IMR-90 (cell line): ENCODE measurements around the gene LIN7C. TPM values are rescaled to one million over a fixed set of nuclear protein-coding genes. Genes with fewer than 3 reads are reported as not detected.

ENCODE experiments used
- ATAC-seq: fragments of 200-7000 bp; cut with Tn5 transposase; 2 replicates; pipeline ENCODE4 v1.9.1; 2020; ENCODE audit warnings: low read depth, mild to moderate bottlenecking, moderate library complexity
- BruUV-seq: library from RNA; stranded (reverse); fragments of 400-500 nt; replicated peaks from 2 replicates; lab custom pipeline; 2021; lab: Mats Ljungman, UMichigan
- CTCF ChIA-PET: fragments of 300-600 bp; formaldehyde crosslinking; extraction: SDS; loops from one replicate; lab custom pipeline; 2021; ENCODE audit warnings: antibody characterized with exemption; lab: Yijun Ruan, JAX
- POLR2A ChIA-PET: fragments of 300-600 bp; sonication (Branson Sonifier 250); formaldehyde crosslinking; loops from one replicate; lab custom pipeline; 2022; ENCODE audit warnings: antibody characterized with exemption; ENCODE audit not compliant: unreplicated experiment; lab: Charles Lee
- DNase-seq: peaks from one replicate; pipeline ENCODE4 v3.0.0; 2013
- H2AFZ ChIP-seq: replicated peaks from 2 replicates; pipeline ENCODE3; 2013; ENCODE audit warnings: low read length, mild to moderate bottlenecking; ENCODE audit not compliant: poor library complexity
- H2AK5ac ChIP-seq: 2 replicates; pipeline ENCODE4 v1.6.1; 2013; ENCODE audit warnings: low read depth, low read length, inconsistent platforms
- H2AK9ac ChIP-seq: replicated peaks from 2 replicates; pipeline ENCODE3; 2013; ENCODE audit warnings: mild to moderate bottlenecking, low read depth, low read length, moderate library complexity; ENCODE audit not compliant: poor library complexity
- H2BK120ac ChIP-seq: 2 replicates; pipeline ENCODE4 v1.6.1; 2013; ENCODE audit warnings: low read depth, low read length, inconsistent platforms
- H2BK15ac ChIP-seq: 3 replicates; pipeline ENCODE4 v1.6.1; 2013; ENCODE audit warnings: low read depth, low read length, inconsistent platforms
- H2BK20ac ChIP-seq: 2 replicates; pipeline ENCODE4 v1.6.1; 2013; ENCODE audit warnings: low read depth, mild to moderate bottlenecking, inconsistent platforms, low read length, moderate library complexity
- H2BK5ac ChIP-seq: 2 replicates; pipeline ENCODE4 v1.6.1; 2013; ENCODE audit warnings: mild to moderate bottlenecking, low read depth, low read length, inconsistent platforms; ENCODE audit not compliant: poor library complexity, severe bottlenecking
- H3K14ac ChIP-seq: replicated peaks from 2 replicates; pipeline ENCODE4 v1.6.1; 2013; ENCODE audit warnings: low read depth, low read length, inconsistent platforms
- H3K18ac ChIP-seq: 2 replicates; pipeline ENCODE4 v1.6.1; 2013; ENCODE audit warnings: low read depth, low read length, control low read depth
- H3K23ac ChIP-seq: 2 replicates; pipeline ENCODE4 v1.6.1; 2013; ENCODE audit warnings: low read depth, low read length, inconsistent platforms
- H3K27ac ChIP-seq: 2 replicates; pipeline ENCODE4 v1.5.1; 2013; ENCODE audit warnings: mild to moderate bottlenecking, control low read depth, low read length; ENCODE audit not compliant: insufficient read depth
- H3K27me3 ChIP-seq: 2 replicates; pipeline ENCODE4 v1.6.1; 2013; ENCODE audit warnings: low read length; ENCODE audit not compliant: control insufficient read depth, insufficient read depth
- H3K36me3 ChIP-seq: 2 replicates; pipeline ENCODE4 v1.6.1; 2013; ENCODE audit warnings: low read length, mixed read lengths; ENCODE audit not compliant: control insufficient read depth, insufficient read depth
- H3K4ac ChIP-seq: 2 replicates; pipeline ENCODE4 v1.6.1; 2013; ENCODE audit warnings: low read depth, low read length, inconsistent platforms
- H3K4me1 ChIP-seq: 2 replicates; pipeline ENCODE4 v1.6.1; 2013; ENCODE audit warnings: low read length, mixed read lengths; ENCODE audit not compliant: control insufficient read depth, insufficient read depth
- H3K4me2 ChIP-seq: 2 replicates; pipeline ENCODE4 v1.6.1; 2013; ENCODE audit warnings: low read depth, mild to moderate bottlenecking, control low read depth, low read length, moderate library complexity
- H3K4me3 ChIP-seq: 2 replicates; pipeline ENCODE4 v1.5.1; 2013; ENCODE audit warnings: low read depth, mild to moderate bottlenecking, control low read depth, low read length, moderate library complexity; ENCODE audit not compliant: insufficient read depth
- H3K56ac ChIP-seq: 2 replicates; pipeline ENCODE4 v1.6.1; 2013; ENCODE audit warnings: low read length, inconsistent platforms; ENCODE audit not compliant: insufficient read depth; ENCODE audit errors: extremely low read depth
- H3K79me1 ChIP-seq, 2 experiments: 2 replicates each; pipeline ENCODE4 v1.6.1; 2013; ENCODE audit warnings: low read length in 2 of 2, inconsistent platforms in 1 of 2, low read depth in 1 of 2
- H3K9ac ChIP-seq: 2 replicates; pipeline ENCODE4 v1.6.1; 2013; ENCODE audit warnings: low read depth, low read length, control low read depth
- H3K9me1 ChIP-seq: 2 replicates; pipeline ENCODE4 v1.6.1; 2013; ENCODE audit warnings: low read length, inconsistent platforms; ENCODE audit not compliant: insufficient read depth
- H3K9me3 ChIP-seq: 2 replicates; pipeline ENCODE4 v1.6.1; 2013; ENCODE audit warnings: low read length; ENCODE audit not compliant: control insufficient read depth, insufficient read depth
- H4K20me1 ChIP-seq: 2 replicates; pipeline ENCODE4 v1.6.1; 2013; ENCODE audit warnings: low read length, inconsistent platforms; ENCODE audit not compliant: insufficient read depth
- H4K5ac ChIP-seq: 2 replicates; pipeline ENCODE4 v1.6.1; 2013; ENCODE audit warnings: mild to moderate bottlenecking, low read depth, low read length, control low read depth
- H4K8ac ChIP-seq, 2 experiments: 2 replicates each; pipeline ENCODE4 v1.6.1; 2013; ENCODE audit warnings: low read depth in 2 of 2, low read length in 2 of 2, control low read depth in 1 of 2, inconsistent platforms in 1 of 2
- H4K91ac ChIP-seq: 2 replicates; pipeline ENCODE4 v1.6.1; 2013; ENCODE audit warnings: low read depth, low read length, inconsistent platforms; ENCODE audit not compliant: insufficient read depth
- CEBPB ChIP-seq: IDR thresholded peaks from 2 replicates; pipeline ENCODE4 v1.6.1; 2012; ENCODE audit warnings: low read depth, low read length, improper control_type of control experiment
- FOS ChIP-seq: fragments of 150-350 bp; IDR thresholded peaks from 2 replicates; pipeline ENCODE4 v1.6.1; 2016; ENCODE audit warnings: low read depth, low read length
- MXI1 ChIP-seq: IDR thresholded peaks from 2 replicates; pipeline ENCODE4 v1.6.1; 2012; ENCODE audit warnings: low read depth, mild to moderate bottlenecking, low read length, moderate library complexity, borderline replicate concordance
- NFE2L2 ChIP-seq: fragments of 150-350 bp; IDR thresholded peaks from 2 replicates; pipeline ENCODE4 v1.6.1; 2016; ENCODE audit warnings: low read depth, mild to moderate bottlenecking, low read length
- RAD21 ChIP-seq: IDR thresholded peaks from 2 replicates; pipeline ENCODE4 v1.6.1; 2012; ENCODE audit warnings: low read length, improper control_type of control experiment
- WGBS, 2 experiments: methylation state at CpG; one replicate each; pipeline versions ENCODE4 v1.1.5 to v1.1.7; 2013; ENCODE audit warnings: missing lambda C conversion rate in 2 of 2; ENCODE audit not compliant: insufficient read length in 1 of 2; ENCODE audit errors: extremely low coverage in 2 of 2; 5-methylcytosine and 5-hydroxymethylcytosine counted together
- dilution Hi-C: fragments of 300-500 bp; cut with HindIII; formaldehyde crosslinking; loops from one replicate; pipeline ENCODE4 v1.14.3; 2018; ENCODE audit warnings: low sequenced_read_pairs; ENCODE audit not compliant: unreplicated experiment
- in situ Hi-C: fragments of 300-500 bp; cut with MboI; formaldehyde crosslinking; loops from 3 replicates; pipeline ENCODE4 v1.14.3; 2019; ENCODE audit warnings: low sequenced_read_pairs, inconsistent platforms, mixed read lengths
- intact Hi-C: fragments of 100-400 bp; cut with micrococcal nuclease; formaldehyde crosslinking; loops from 2 replicates; pipeline ENCODE4 v1.10.0; 2022
- polyA plus RNA-seq, 3 experiments: library from polyadenylated mRNA; depleted of rRNA; stranded (reverse); fragments of >200 nt; gene quantifications; 2 replicates each; pipeline ENCODE4 v1.2.3, GENCODE V29; 2012; ENCODE audit warnings: low replicate concordance in 1 of 3
- total RNA-seq: library from RNA; depleted of rRNA; stranded (reverse); fragments of >200 nt; gene quantifications from 2 replicates; pipeline ENCODE4 v1.2.3, GENCODE V29; 2012

LIN7C gene
- total and polyA plus RNA-seq, 2 of the 4 experiments (the other 2 are of a cell fraction): 12.2 to 25.5 TPM

DNA sequence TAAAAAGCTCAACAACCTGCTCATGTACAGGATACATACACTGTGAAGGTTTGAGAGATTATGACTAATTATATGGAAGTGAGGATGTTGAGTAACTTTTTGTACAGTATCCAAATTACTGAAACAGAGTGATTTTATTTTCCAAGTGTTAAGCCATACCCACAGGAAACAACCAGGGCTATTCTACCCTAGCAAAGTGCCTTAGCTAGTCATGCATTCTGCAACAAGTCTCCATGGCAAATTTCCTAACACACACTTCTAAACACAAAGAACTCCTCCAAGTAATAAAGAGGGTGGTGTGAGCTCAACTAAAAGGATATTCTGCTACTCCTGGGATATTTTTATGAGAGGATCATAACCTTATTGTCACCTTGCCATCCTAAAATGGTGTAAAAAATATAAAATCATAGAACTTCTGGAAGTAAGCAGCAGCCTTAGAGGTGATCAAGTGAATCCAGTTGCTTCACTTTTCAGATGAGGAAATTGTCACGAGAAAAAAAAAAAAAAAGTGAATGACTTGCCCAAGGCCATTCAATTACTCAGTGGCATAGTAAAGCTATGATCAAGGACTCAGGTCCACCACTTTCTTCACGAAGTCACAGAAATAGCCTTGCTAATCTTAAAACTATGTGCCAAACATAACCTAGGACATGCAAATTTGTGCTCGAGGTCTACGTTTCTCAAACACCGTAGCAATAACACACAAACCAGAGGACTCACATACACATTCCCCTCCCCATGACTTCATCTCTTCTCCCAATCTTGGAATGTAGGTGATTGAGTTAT is 38.2 kb downstream of the LIN7C start:
- no peak overlapping the region for H3K18ac ChIP-seq
- no peak overlapping the region for H4K5ac ChIP-seq
- CTCF ChIA-PET: no interaction called here
- dilution Hi-C loops (no loop called here), in situ Hi-C loops (loop anchor here (5.0 kb wide), 1 partner anchor 106 kb away; the partner anchor contains the start of gene CCDC34), intact Hi-C loops (no loop called here)
- H4K20me1 ChIP-seq: no peaks in the 10 kb centered on the region
- H3K4me3 ChIP-seq: no peak overlapping the region
- POLR2A ChIA-PET: no interaction called here
- no peak overlapping the region for H3K14ac ChIP-seq
- BruUV-seq: no TSS peak
- H3K36me3 ChIP-seq: no peaks in the 10 kb centered on the region
- no peaks in the 10 kb centered on the region for H3K27me3 ChIP-seq
- H3K9me1 ChIP-seq: no peaks in the 10 kb centered on the region
- H3K27ac ChIP-seq: no peak overlapping the region
- no peak for TF ChIP-seq FOS
- peak; percentile 39; the same call in 1 of the 2 replicates for TF ChIP-seq CEBPB
- TF ChIP-seq RAD21: no peak
- TF ChIP-seq MXI1: no peak
- no peak for TF ChIP-seq NFE2L2
- no peak overlapping the region for H2AK5ac ChIP-seq
- ATAC-seq: no peak
- H2BK5ac ChIP-seq: no peak overlapping the region
- no peak overlapping the region for H2AK9ac ChIP-seq
- no peak overlapping the region for H2BK15ac ChIP-seq
- H3K4me2 ChIP-seq: no peak overlapping the region
- peaks cover 10% of the 10 kb centered on the region for H3K4me1 ChIP-seq
- peak; percentile 53 for DNase-seq
- no peak overlapping the region for H2BK20ac ChIP-seq
- H2AFZ ChIP-seq: no peak overlapping the region
- no peak overlapping the region for H3K9ac ChIP-seq
- no peak overlapping the region for H4K91ac ChIP-seq
- H3K56ac ChIP-seq: no peak overlapping the region
- H2BK120ac ChIP-seq: no peak overlapping the region
- H3K9me3 ChIP-seq: no peaks in the 10 kb centered on the region
- peaks cover 18 to 20% of the 10 kb centered on the region in 2 experiments; a peak in 3 of 4 replicates for H3K79me1 ChIP-seq
- no peak overlapping the region for H4K8ac ChIP-seq
- H3K4ac ChIP-seq: no peak overlapping the region
- no peak overlapping the region for H3K23ac ChIP-seq
- WGBS, 2 experiments: no CpG with 5 or more reads among the region's 5 CpGs
